Activated naive CD4-positive, alpha-beta T cell treated with anti-CD3 and anti-CD28 coated beads, Interleukin-2, amount 10 ng/mL, durations not matched to agents 7 days and 5 days (primary cell): Measurements from ENCODE around the gene ARHGAP22.

Source experiments
- CTCF ChIA-PET: fragments of 350-600 bp; sonication (Branson Sonifier 250); formaldehyde crosslinking; loops from one replicate; lab custom pipeline; 2021; ENCODE audit warnings: antibody characterized with exemption; lab: Charles Lee
- DNase-seq: peaks from one replicate; pipeline ENCODE4 v3.0.0-alpha.2; 2020
- H3K27ac Mint-ChIP-seq: one replicate; pipeline ENCODE4 v1.8.0; 2021; ENCODE audit warnings: mild to moderate bottlenecking, moderate library complexity, mixed read lengths
- H3K27me3 Mint-ChIP-seq: one replicate; pipeline ENCODE4 v1.8.0; 2021; ENCODE audit warnings: mild to moderate bottlenecking, mixed read lengths
- H3K36me3 Mint-ChIP-seq: one replicate; pipeline ENCODE4 v1.8.0; 2021; ENCODE audit warnings: mixed read lengths
- H3K4me1 Mint-ChIP-seq: one replicate; pipeline ENCODE4 v1.8.0; 2021; ENCODE audit warnings: mixed read lengths
- H3K4me3 Mint-ChIP-seq: one replicate; pipeline ENCODE4 v1.8.0; 2021; ENCODE audit warnings: mild to moderate bottlenecking, moderate library complexity, mixed read lengths
- H3K9me3 Mint-ChIP-seq: one replicate; pipeline ENCODE4 v1.8.0; 2021; ENCODE audit warnings: mixed read lengths

ARHGAP22 gene

DNA sequence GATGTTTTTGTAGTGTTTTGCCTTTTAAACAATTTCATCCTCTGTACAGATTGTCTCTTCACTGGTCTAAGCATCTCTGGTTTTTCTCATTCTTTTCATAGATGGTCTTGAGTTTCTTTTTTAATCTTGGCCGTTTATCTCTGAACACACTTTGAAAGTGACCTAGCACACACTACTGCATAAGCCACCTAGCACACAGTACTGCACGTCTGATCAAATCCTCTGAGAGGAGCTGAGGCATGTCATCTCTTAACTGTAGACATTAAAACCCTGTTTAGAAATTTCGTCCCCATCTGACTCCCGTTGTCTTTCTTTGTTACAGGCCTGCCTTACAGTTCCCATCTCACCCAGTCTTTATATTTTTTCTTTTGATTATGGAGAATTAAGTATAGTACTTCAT, 198.2 kb downstream of the ARHGAP22 start:
- Mint-ChIP-seq H3K9me3 (no peaks in the 10 kb centered on the region), H3K36me3 (peaks cover 14% of the 10 kb centered on the region), H3K4me3 (no peak overlapping the region), H3K4me1 (no peaks in the 10 kb centered on the region), H3K27me3 (no peaks in the 10 kb centered on the region), H3K27ac (no peak overlapping the region)
- DNase-seq = no peak
- CTCF ChIA-PET = interaction anchor here (1.8 kb wide), 1 partner anchor 249 kb away, joined by 4 read pairs; no protein-coding TSS in a partner anchor

DNA sequence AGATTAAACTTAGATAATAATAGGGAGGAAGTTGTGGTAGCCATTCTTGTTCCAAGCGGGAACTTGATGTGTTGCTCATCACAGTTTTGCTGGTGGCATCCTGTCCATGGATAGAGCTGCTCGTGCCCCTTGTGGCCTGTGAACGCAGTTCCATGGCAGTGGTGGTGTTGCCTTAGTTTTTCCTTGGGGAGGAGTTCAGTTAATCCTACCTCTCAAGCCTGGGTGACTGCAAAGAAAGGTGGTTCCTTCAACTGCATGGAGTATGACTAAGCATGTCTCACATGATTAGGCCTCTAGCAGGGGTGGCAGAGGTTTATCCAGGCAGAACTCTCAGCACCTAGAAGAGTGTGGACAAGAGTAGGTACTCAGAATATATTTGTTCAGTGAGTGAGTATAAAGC, 198.7 kb downstream of the ARHGAP22 start:
- Mint-ChIP-seq H3K4me3 (no peak overlapping the region), H3K4me1 (no peaks in the 10 kb centered on the region), H3K27me3 (no peaks in the 10 kb centered on the region), H3K27ac (no peak overlapping the region), H3K36me3 (peaks cover 14% of the 10 kb centered on the region), H3K9me3 (no peaks in the 10 kb centered on the region)
- CTCF ChIA-PET = interaction anchor here (1.8 kb wide), 1 partner anchor 250 kb away, joined by 4 read pairs; no protein-coding TSS in a partner anchor
- DNase-seq = no peak

DNA sequence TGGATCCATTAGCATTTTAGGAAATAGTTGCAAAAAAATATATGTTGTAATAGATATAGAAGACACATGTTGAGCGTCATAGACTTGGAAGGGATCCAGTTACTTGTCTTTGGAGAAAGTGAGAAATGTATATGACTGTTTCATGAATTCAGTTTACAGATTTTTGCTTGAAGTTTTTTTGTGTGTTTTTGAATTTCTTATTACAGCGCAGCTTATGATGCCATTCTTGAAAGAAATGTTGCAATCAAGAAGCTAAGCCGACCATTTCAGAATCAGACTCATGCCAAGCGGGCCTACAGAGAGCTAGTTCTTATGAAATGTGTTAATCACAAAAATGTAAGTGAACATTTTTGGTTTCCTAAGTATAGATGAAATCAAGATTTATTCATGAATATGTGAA, 200.2 kb downstream of the ARHGAP22 start:
- Mint-ChIP-seq H3K9me3 (no peaks in the 10 kb centered on the region), H3K27ac (no peak overlapping the region), H3K27me3 (no peaks in the 10 kb centered on the region), H3K36me3 (peaks cover 2% of the 10 kb centered on the region), H3K4me1 (no peaks in the 10 kb centered on the region), H3K4me3 (no peak overlapping the region)
- CTCF ChIA-PET = no interaction called here
- no peak for DNase-seq

DNA sequence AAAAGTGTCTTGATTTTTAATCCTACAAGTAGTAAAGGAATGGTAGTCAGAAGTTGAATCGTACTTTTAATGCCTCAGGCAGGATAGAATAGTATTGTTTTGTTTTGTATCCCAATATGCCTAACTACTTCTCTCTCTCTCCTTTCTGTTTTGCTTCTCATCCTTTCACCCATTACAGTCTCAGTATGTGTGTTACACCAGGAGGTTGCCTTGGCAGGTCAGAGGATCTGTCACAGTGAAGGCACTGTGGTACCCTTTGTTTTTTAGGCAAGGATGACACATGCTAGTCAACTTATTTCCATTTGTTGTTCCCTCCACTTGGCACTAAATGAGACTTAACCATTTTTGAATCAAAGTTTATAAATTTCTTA, 204.0 kb downstream of the ARHGAP22 start:
- Mint-ChIP-seq H3K27me3 (no peaks in the 10 kb centered on the region), H3K4me3 (no peak overlapping the region), H3K9me3 (no peaks in the 10 kb centered on the region), H3K36me3 (peaks cover 2% of the 10 kb centered on the region), H3K27ac (no peak overlapping the region), H3K4me1 (no peaks in the 10 kb centered on the region)
- no peak for DNase-seq
- CTCF ChIA-PET = no interaction called here

DNA sequence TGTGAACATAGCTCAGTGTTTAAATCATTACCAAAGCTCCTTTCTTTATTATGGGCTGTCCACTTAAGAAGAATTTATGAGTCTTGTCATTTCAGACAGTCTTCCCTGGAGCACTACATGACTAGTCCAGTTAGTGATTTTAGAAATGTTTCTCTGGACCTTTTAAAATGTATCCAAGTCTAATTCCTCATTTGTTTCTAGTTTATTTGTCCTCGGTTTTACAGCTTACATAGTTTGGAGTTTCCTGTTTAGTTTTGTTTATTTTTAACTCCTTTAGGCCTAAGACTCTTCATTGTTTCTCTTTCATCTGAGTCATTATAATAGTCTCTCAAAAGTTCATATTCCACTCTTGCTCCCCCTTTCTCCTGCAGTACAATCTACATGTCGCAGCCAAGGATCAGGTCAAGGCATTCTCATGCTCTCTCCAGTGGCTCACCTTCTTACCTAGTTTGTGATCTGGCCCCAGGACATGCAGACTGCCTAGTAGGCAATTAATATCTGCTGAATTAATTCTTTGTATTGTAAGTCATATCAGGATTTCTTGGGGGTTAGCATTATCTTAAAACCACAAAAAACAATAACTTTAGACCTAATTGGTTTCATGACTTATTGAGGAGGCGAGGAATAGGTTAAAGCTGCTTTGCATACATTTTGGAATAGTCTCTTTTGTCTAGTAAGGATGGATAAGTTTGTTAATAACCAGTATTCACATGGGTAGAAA, 204.6 kb downstream of the ARHGAP22 start:
- no peaks in the 10 kb centered on the region for H3K4me1 Mint-ChIP-seq
- no peaks in the 10 kb centered on the region for H3K27me3 Mint-ChIP-seq
- no peak for DNase-seq
- peaks cover 2% of the 10 kb centered on the region for H3K36me3 Mint-ChIP-seq
- no peak overlapping the region for H3K4me3 Mint-ChIP-seq
- CTCF ChIA-PET = no interaction called here
- H3K9me3 Mint-ChIP-seq = no peaks in the 10 kb centered on the region
- no peak overlapping the region for H3K27ac Mint-ChIP-seq

GRCh38 chr10:48399551-48399950, 205.3 kb downstream of the ARHGAP22 start:
- H3K27ac Mint-ChIP-seq = no peak overlapping the region

DNA sequence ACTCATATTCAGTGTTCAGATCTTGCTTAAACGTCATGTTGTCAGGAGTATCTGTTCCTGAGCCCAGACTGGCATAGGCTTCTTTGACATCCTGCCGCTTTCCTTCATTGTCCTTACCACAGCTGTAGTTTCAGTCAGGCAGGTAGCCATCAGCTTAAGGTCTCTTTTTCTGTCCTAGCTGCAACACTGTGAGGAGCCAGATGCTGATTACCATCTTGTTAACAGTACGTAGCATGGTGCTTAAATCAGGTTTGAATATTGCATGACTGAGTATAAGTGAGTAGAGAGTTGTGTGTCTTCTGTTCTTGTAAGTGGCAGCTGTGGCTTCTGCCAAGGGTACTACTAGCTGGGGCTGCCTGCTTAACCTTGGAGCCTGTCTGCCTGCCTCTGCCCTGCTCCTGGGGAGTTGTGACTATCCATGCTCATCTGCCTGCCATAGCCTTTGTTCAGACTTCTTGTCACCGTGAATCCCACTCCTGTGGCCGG, 205.8 kb downstream of the ARHGAP22 start:
- Mint-ChIP-seq H3K4me3 (no peak overlapping the region), H3K36me3 (no peaks in the 10 kb centered on the region), H3K4me1 (no peaks in the 10 kb centered on the region), H3K9me3 (no peaks in the 10 kb centered on the region), H3K27me3 (no peaks in the 10 kb centered on the region), H3K27ac (no peak overlapping the region)
- no peak for DNase-seq
- CTCF ChIA-PET = interaction anchor here (0.8 to 1.1 kb wide), 2 partner anchors 64 to 209 kb away, joined by 3 read pairs; no protein-coding TSS in a partner anchor

More at GRCh38 chr10:48399551-48399950, 205.3 kb downstream of the ARHGAP22 start:
- DNase-seq = no peak
- H3K4me3 Mint-ChIP-seq = no peak overlapping the region
- H3K4me1 Mint-ChIP-seq = no peaks in the 10 kb centered on the region
- peaks cover under 1% of the 10 kb centered on the region for H3K36me3 Mint-ChIP-seq
- H3K27me3 Mint-ChIP-seq = no peaks in the 10 kb centered on the region
- no peaks in the 10 kb centered on the region for H3K9me3 Mint-ChIP-seq
- CTCF ChIA-PET = interaction anchor here (1.1 kb wide), 1 partner anchor 63 kb away, joined by 3 read pairs; no protein-coding TSS in a partner anchor

- CTCF ChIA-PET = interaction anchor here (0.8 kb wide), 1 partner anchor 209 kb away, joined by 3 read pairs; no protein-coding TSS in a partner anchor
- no peak overlapping the region for H3K27ac Mint-ChIP-seq
- no peak for DNase-seq
- no peaks in the 10 kb centered on the region for H3K36me3 Mint-ChIP-seq
- no peak overlapping the region for H3K4me3 Mint-ChIP-seq
- no peaks in the 10 kb centered on the region for H3K9me3 Mint-ChIP-seq
- peaks cover under 1% of the 10 kb centered on the region for H3K4me1 Mint-ChIP-seq
- H3K27me3 Mint-ChIP-seq = no peaks in the 10 kb centered on the region
These were observed 206.6 kb downstream of the ARHGAP22 start for GRCh38 chr10:48398261-48398660.
